Raji (cell line): ENCODE measurements around the gene DDIT3.

Source experiments
- POLR2A ChIP-seq: IDR thresholded peaks from 2 replicates; pipeline ENCODE4 v1.6.1; 2011; ENCODE audit warnings: low read depth, low read length, control low read depth; ENCODE audit not compliant: insufficient read depth

DDIT3 gene

DNA sequence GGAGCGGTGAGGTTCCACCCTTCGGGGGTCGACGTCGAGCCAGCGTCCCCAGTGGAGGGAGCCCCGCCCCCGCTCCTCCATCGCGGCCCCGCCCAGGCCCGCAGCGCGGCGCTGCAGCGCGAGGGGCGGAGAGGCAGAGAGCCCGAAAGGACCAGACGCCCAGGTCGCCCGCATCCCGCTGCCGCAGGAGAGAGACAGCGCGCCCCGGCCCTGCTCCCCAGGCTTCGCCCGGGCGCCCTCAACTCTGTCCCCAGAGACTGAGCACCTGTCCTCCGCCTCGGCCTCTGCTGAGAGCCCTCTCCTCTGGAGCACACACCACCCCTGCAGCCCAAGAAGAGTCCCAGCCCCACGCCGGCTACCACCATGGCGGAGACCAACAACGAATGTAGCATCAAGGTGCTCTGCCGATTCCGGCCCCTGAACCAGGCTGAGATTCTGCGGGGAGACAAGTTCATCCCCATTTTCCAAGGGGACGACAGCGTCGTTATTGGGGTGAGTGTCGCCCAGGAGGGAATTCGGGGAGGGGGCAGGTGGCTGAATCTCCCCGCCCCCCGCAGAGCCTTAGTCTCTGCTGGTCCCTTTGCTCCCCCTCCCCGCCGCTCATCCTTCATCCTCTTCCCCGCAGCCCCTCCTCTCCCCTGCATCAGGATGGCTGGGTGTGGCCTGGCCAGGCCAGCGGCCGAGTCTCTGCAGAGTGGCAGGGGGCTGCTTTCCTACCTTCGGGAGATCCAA is 29.8 kb upstream of the DDIT3 start, which contains the start of gene KIF5A:
Gene KIF5A (plus strand): TSS at position 136 of the 732 bp plus-strand sequence. CDS start 228 bp downstream, at position 364.
- no peak for TF ChIP-seq POLR2A

DNA sequence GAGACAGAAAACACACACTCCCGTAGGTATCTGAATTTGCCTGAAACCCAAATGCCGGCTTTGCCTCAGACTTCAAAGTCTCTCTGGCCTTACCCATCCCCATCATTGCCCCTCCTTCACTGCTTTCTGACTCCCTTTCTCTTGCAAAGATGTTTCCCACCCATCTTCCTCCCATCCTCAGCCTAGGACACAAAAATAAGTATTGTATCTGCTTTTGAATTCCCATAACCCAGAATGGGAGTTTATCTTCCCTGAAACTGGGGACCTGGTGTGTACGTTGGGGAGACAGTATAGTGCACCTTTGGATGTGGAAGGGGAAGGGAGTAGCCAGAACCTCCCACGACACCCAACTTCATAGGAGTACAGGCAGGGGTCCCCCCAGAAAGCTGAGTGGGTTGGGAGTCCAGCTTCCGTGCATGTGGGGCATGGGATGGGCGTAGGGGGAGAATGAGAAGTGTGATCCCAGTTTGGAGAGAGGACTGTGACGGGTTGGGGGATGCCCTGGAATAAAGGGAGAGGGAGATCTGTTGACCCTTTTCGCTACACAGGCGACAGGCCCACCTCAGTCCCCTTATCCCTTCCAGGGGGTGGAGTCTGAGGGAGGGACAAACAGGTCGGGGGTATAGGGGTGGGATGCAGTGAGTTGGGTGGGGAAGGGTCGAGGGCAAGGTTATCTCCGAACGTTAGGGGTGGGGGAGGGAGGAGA is 29.0 kb upstream of the DDIT3 start:
- no peak for TF ChIP-seq POLR2A

DNA sequence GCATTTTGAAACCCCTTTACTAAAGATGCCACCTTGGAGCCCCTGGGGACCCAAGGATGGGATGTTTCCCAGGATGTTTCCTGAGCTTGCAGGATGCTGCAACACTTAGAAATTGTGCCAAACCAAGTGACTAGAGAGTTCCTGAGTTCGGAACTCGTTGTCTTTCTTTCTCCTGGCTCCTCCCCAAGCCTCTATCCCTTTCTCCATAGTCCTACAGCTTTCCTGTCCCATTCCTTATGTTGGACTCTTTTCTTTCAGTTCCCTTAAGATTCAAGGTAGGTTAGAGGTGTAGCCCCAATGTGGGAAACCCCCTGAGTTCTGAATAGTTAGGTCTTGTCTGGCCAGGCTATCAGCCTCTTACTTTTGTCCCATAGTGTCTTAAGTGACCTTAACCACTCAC is 28.2 kb upstream of the DDIT3 start:
- TF ChIP-seq POLR2A, result no peak

DNA sequence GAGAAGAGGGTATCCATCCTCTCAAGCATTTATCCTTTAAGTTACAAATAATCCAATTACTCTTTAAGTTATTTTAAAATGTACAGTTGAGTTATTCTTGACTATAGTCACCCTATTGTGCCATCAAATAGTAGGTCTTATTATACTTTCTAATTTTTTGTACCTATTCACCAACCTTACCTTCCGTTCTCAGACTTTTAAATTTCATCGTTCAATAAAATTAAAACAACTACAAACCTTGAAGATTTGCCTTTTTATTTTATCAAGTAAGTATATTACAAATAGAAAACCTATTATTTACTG is 27.6 kb upstream of the DDIT3 start:
- no peak for TF ChIP-seq POLR2A

DNA sequence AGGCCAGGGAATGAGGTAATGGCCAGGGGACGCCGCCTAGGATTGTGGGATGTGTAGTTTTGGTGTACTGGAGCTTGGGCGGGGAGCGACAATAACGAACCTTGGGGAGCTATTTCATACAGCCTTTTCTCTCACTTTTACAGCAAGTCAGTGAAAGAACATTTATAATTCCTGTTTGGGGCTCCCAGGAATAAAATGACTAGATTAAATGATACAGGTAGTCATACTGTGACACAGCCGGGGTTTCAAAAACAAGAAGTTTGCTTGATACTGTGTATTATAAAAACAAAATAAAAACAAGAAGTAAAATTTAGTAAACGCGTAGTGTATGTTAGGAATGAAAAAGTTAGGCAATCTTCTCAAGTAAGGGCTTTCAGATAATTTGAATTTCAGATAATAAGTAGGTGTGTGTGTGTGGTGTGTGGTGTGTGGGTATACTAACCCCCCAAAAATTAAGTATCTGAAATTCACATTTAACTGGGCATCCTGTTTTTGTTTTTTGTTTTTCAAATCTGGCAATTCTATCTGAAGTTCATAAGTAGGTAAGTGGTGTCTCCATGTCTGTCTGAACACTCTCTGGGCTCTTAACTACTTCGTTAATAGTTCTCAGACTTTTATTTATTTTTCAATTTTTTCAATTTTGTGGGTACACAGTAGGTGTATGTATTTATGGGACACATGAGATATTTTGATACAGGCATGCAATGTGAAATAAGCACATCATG is 27.1 kb upstream of the DDIT3 start:
- no peak; the same call in 1 of the 2 replicates for TF ChIP-seq POLR2A

DNA sequence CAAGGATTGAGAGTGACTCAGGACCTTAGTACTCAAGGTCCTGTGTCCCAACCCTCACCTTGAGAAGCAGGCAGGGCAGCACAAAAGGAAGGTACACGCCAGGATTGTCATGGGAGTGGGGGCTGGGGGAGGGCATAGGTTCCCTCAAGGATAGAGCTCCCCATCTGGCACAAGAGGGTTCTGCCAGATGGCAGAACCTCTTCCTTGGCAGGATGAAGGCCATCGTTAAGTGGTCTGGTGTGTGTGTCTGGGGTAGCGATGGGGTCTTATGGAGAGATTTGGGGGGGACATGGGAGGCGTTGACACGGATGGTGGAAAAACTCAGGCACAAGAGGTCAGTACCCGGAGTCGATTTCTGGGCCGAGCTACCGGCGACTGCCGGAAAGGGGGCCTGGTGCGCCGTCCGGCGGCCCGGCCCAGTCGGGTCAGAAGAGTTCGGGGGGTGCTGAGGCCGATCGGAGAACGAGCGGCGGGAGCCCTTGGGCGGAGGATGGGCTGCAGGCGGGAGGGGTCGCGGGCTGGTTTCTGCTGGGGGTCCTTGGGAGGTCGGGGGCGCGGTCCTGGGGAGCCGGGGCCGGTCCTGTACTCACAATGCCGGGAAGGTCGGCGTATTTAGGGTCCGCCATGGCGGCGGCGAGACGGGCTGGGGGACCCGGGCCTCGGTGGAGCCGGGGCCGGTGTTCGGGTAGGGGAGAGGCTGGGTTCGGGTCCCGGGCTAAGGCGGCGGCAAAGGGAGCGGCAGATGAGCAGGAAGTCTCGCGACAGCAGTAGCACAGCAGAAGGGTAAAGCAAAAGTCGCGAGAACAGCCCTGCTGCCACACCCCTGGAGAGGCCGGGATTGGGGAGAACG is 26.3 kb upstream of the DDIT3 start, which contains the start of gene DCTN2:
Gene DCTN2 (minus strand): TSS at position 755 of the 850 bp plus-strand sequence. CDS start 129 bp downstream, at position 626.
- TF ChIP-seq POLR2A, result peak; percentile 58

DNA sequence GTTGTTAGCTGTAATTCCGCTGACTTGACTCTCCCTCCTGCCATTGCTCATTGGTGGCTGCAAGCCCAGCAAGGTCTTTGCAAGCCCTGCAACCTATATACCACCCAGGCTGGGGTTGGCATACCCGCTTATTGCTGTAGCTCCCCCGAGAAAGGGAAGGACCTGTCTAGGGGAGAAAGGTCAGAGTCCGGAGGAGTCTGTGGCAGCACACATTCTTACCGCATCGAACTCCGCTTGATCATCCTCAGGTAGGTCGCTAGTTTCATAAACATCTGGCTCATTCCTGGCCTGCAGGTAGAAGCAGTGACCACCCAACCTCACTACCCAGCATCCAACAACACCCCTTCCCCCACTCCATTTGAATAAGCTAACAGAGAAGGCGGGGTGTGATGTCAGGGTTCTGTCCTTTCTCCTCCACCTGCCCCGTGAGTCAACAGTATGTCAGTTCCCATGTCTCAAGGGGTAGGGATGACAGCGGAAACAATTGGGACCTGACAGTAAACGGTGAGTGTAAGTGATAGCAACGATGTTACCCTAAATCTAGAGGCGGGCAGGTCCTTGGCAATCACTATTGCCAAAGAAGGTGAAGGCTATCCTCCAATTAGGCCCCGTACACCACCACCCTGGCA is 25.6 kb upstream of the DDIT3 start:
- no peak for TF ChIP-seq POLR2A

DNA sequence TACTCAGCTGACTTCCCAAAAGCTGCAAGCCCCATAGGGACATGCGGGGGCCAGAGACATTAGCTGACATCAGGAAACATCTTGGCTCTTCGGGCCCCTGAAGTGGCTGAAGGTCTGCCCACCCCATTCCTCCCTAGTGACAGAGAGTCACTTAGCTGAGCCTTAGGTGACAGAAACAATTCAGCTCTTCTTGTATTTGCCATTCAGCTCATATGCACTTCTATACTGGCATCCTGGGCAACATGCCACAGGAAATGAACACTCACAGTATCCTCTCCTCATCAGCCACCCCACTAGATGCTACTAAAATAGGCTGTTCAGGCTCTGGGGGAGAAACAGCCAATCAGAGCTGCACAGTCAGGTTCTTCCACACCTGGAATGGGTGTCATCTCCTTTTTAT is 23.3 kb upstream of the DDIT3 start:
- TF ChIP-seq POLR2A, result no peak

DNA sequence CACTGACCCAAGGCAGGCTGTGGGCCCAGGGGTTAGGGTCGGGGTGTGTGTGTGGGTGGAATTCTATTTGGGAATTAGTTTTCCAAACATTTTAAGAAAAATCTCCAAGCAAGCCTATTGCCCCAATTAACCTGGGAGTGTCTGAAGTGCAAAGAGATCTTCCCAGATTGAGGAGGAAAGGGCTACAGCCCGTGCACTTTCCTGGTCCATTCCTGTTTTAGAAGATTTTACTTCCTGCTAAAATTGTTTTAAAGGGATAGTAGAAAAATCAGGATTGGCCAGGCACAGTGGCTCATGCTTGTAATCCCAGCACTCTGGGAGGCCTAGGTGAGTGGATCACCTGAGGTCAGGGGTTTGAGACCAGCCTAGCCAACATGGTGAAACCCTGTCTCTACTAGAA is 21.4 kb upstream of the DDIT3 start:
- no peak for TF ChIP-seq POLR2A

DNA sequence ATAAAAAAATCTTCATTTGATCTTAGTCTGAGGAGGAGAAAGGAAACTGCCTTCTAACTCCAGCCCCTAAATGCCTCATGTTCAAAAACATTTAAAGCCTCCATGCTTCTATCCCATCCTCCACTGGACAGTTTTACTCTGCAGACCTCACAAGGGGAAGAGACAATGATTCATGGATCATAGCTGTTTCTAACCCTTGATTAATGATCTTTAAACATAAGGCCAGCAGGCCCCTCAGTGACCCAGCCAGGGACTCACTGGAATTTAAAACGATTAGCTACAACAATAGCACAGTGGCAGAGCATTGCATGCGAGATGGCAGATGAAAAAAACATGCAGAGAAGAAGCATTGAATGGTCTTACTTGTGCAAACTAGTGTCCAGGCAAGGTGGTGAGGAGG is 20.7 kb upstream of the DDIT3 start:
- no peak for TF ChIP-seq POLR2A

DNA sequence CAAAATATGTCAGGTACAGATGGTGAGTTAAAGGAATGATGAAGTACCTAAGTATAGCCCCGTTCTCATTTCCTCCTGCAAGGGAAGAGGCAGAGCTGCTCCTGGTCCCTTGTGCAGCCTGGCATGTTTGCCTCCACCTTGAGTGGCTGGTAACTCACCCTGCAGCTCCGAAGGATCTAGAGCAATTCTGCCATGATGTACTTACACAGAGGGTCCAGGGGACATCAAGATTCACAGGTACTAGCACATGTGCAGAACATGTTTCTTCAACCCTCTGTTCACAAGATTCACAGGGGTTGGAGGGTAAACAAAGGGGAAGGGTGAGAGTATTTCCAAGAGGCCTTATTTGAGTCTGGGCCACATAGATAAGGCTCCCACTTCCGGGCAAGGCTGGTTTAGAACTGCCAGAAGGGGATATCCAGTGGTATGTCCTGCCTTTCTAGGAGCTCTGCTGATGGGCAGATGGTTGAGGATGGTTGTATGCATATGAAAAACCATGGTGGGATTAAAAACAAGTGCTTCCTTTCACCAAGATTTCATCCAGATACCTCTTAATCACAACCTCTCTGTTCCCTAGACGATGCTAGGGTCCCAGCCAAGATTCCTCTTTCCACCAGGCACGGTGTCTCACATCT is 18.9 kb upstream of the DDIT3 start:
- no peak for TF ChIP-seq POLR2A

DNA sequence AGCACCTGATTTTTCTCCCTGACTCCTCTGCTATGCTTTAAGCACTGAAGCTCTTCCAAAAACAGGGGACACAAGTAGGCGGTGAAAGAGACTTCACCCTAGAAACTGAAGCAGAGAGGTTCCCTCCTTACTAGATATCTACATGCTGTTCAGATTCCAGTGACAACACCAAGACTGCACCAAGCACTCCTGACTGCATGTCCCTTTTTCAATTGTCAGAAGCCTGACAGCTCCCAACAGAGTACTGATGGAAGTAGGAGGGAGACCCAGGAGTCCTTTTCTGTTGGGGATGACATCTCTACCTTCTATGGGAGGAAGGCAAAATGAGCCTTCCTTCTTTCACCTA is 16.3 kb upstream of the DDIT3 start:
- no peak for TF ChIP-seq POLR2A

DNA sequence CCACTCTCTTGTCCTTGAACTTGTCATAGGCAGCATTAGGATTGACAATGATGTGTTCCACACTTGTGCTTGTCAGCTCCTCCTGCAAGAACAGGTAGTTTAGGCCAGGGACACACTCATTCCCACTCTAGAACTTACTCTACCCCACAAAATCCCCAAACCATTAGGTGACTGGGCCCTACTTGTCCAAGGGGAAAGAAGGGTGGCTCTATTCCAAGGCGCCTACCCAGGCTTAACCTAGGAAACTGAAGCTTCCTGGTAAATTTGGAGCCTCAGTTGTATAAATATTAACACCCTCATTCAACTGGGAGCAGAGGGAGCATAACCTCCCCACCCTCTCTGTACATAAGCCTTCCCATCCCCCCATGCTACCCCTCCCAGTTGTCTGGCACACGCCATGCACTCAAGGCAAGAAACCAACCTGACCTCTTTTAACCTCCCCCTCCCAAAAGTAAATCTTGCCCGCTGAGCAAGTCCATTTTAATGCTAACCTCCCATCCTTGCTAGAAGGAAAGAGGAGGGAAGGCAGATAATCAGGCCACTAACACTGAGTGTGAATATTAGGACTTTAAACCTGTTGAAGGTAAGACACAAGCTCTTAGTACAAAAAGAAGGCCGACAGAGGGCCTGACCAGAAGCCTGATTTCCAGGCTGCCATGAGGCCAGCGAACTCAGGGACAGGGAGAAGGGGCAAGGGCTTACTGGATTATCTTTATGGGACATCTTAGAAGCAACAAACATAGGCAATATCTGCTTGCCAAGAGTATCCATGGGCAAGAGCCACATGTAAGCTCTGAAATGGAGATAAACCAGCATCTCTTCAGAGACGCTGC is 15.7 kb upstream of the DDIT3 start:
- TF ChIP-seq POLR2A, result no peak
